Neural progenitor cell (in vitro differentiated cells): ENCODE measurements around the gene SPESP1. TPM values are rescaled to one million over a fixed set of nuclear protein-coding genes. Genes with fewer than 3 reads are reported as not detected.

Experiments used
- DNase-seq: peaks from one replicate; pipeline ENCODE4 v3.0.0-alpha.2; 2016; ENCODE audit warnings: low spot score
- H2AFZ ChIP-seq: fragments of 200-600 bp; sonication (generic); replicated peaks from 2 replicates; pipeline ENCODE4 v1.6.1; 2016; ENCODE audit warnings: antibody characterized with exemption
- H3F3A ChIP-seq: fragments of 200-600 bp; sonication (generic); 2 replicates; pipeline ENCODE4 v1.6.1; 2016; ENCODE audit warnings: antibody characterized with exemption, low read depth
- H3K27ac ChIP-seq: fragments of 200-600 bp; sonication (generic); 2 replicates; pipeline ENCODE4 v1.5.1; 2016; ENCODE audit warnings: mild to moderate bottlenecking
- H3K27me3 ChIP-seq: fragments of 200-600 bp; sonication (generic); 2 replicates; pipeline ENCODE4 v1.6.1; 2016; ENCODE audit warnings: mild to moderate bottlenecking, moderate library complexity
- H3K36me3 ChIP-seq: fragments of 200-600 bp; sonication (generic); 2 replicates; pipeline ENCODE4 v1.5.1; 2016
- H3K4me1 ChIP-seq: fragments of 200-600 bp; sonication (generic); 2 replicates; pipeline ENCODE4 v1.6.1; 2016; ENCODE audit warnings: mixed run types
- H3K4me2 ChIP-seq: fragments of 200-600 bp; sonication (generic); 2 replicates; pipeline ENCODE4 v1.6.1; 2016
- H3K4me3 ChIP-seq: fragments of 200-600 bp; sonication (generic); 2 replicates; pipeline ENCODE4 v1.5.1; 2016
- H3K79me2 ChIP-seq: fragments of 200-600 bp; sonication (generic); 2 replicates; pipeline ENCODE4 v1.6.1; 2016; ENCODE audit warnings: low read depth
- H3K9ac ChIP-seq: fragments of 200-600 bp; sonication (generic); 2 replicates; pipeline ENCODE4 v1.6.1; 2016
- H3K9me3 ChIP-seq: fragments of 200-600 bp; sonication (generic); 2 replicates; pipeline ENCODE4 v1.5.1; 2016; ENCODE audit warnings: low read depth
- H4K20me1 ChIP-seq: fragments of 200-600 bp; sonication (generic); 2 replicates; pipeline ENCODE4 v1.6.1; 2016; ENCODE audit warnings: low read depth
- H3K27ac Mint-ChIP-seq: 3 replicates; pipeline ENCODE4 v1.8.0; 2021; ENCODE audit warnings: mixed read lengths
- H3K27me3 Mint-ChIP-seq: 2 replicates; pipeline ENCODE4 v1.8.0; 2022; ENCODE audit warnings: low read depth, mild to moderate bottlenecking, inconsistent platforms, moderate library complexity, mixed read lengths; ENCODE audit not compliant: insufficient read depth
- H3K36me3 Mint-ChIP-seq: 3 replicates; pipeline ENCODE4 v1.8.0; 2021; ENCODE audit warnings: mixed read lengths
- H3K4me1 Mint-ChIP-seq: 3 replicates; pipeline ENCODE4 v1.8.0; 2021; ENCODE audit warnings: mixed read lengths
- H3K4me3 Mint-ChIP-seq: 3 replicates; pipeline ENCODE4 v1.8.0; 2021; ENCODE audit warnings: mild to moderate bottlenecking, moderate library complexity, mixed read lengths
- H3K9me3 Mint-ChIP-seq: 3 replicates; pipeline ENCODE4 v1.8.0; 2020; ENCODE audit warnings: mixed read lengths
- EZH2 ChIP-seq: fragments of 200-600 bp; sonication (generic); IDR thresholded peaks from 2 replicates; pipeline ENCODE4 v1.6.1; 2017; ENCODE audit warnings: antibody characterized with exemption, mild to moderate bottlenecking, moderate library complexity
- EZH2phosphoT487 ChIP-seq: fragments of 200-600 bp; sonication (generic); IDR thresholded peaks from 2 replicates; pipeline ENCODE4 v1.6.1; 2017; ENCODE audit warnings: antibody characterized with exemption
- total RNA-seq: library from RNA; depleted of rRNA; stranded (reverse); fragments of >200 nt; gene quantifications from 2 replicates; pipeline ENCODE4 v1.2.3, GENCODE V29; 2015; ENCODE audit warnings: low replicate concordance
- TF ChIP-seq, protein P1 (sequence below): fragments of 200-600 bp; sonication (generic); IDR thresholded peaks from 2 replicates; pipeline ENCODE4 v1.5.1; 2017; ENCODE audit warnings: antibody characterized with exemption, mild to moderate bottlenecking

The SPESP1 gene
- total RNA-seq, 1 donor from 2014 or later = not detected

GRCh38 chr15:68979006-68979405 lies 48.7 kb downstream of the SPESP1 start:
- TF ChIP-seq EZH2 = no peak
- TF ChIP-seq, protein P1, sequence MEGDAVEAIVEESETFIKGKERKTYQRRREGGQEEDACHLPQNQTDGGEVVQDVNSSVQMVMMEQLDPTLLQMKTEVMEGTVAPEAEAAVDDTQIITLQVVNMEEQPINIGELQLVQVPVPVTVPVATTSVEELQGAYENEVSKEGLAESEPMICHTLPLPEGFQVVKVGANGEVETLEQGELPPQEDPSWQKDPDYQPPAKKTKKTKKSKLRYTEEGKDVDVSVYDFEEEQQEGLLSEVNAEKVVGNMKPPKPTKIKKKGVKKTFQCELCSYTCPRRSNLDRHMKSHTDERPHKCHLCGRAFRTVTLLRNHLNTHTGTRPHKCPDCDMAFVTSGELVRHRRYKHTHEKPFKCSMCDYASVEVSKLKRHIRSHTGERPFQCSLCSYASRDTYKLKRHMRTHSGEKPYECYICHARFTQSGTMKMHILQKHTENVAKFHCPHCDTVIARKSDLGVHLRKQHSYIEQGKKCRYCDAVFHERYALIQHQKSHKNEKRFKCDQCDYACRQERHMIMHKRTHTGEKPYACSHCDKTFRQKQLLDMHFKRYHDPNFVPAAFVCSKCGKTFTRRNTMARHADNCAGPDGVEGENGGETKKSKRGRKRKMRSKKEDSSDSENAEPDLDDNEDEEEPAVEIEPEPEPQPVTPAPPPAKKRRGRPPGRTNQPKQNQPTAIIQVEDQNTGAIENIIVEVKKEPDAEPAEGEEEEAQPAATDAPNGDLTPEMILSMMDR = no peak
- no peak for TF ChIP-seq EZH2phosphoT487
- Histone ChIP-seq H2AFZ (no peak overlapping the region), H3K4me2 (no peak overlapping the region), H3K36me3 (no peaks in the 10 kb centered on the region), H3K27me3 (no peaks in the 10 kb centered on the region), H3K9me3 (no peaks in the 10 kb centered on the region), H3K79me2 (no peaks in the 10 kb centered on the region), H3K27ac (no peak overlapping the region), H3K4me1 (no peaks in the 10 kb centered on the region), H3K9ac (no peak overlapping the region), H3K4me3 (no peak overlapping the region), H3F3A (no peaks in the 10 kb centered on the region), H4K20me1 (no peaks in the 10 kb centered on the region)
- Mint-ChIP-seq H3K9me3 (peaks cover 29% of the 10 kb centered on the region), H3K4me1 (no peaks in the 10 kb centered on the region), H3K27ac (no peak overlapping the region), H3K4me3 (no peak overlapping the region), H3K27me3 (peaks cover 2% of the 10 kb centered on the region), H3K36me3 (no peaks in the 10 kb centered on the region)
- no peak for DNase-seq

DNA sequence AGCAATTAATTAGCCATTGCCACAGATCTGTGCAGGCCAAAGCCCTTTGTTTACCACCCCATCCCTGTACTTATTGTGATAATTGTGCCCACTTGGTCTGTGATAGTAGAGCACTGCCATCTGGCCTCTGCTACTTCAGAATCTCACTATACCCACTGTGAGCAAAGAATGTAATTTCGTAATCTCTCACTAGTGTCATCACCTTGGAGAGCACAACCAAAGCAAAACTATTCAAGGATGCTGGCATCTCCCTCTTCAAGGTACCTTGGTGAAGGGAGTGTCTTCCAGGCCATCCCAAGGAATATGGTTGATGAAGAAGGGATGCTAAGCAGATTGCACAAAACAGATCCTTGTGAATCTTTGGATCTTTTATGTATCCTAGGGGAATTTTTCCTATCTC lies 49.5 kb downstream of the SPESP1 start:
- no peaks in the 10 kb centered on the region for H3K4me1 ChIP-seq
- H3K79me2 ChIP-seq = no peaks in the 10 kb centered on the region
- TF ChIP-seq, protein P1 = no peak
- TF ChIP-seq EZH2phosphoT487 (no peak), EZH2 (no peak)
- no peak overlapping the region for H3K27ac ChIP-seq
- Mint-ChIP-seq H3K9me3 (peaks cover 24% of the 10 kb centered on the region), H3K36me3 (no peaks in the 10 kb centered on the region), H3K27ac (no peak overlapping the region), H3K4me1 (no peaks in the 10 kb centered on the region), H3K27me3 (peaks cover 1% of the 10 kb centered on the region), H3K4me3 (no peak overlapping the region)
- H3K9ac ChIP-seq = no peak overlapping the region
- no peaks in the 10 kb centered on the region for H3F3A ChIP-seq
- H3K4me2 ChIP-seq = no peak overlapping the region
- no peak overlapping the region for H3K4me3 ChIP-seq
- no peaks in the 10 kb centered on the region for H3K27me3 ChIP-seq
- no peaks in the 10 kb centered on the region for H3K36me3 ChIP-seq
- H4K20me1 ChIP-seq = no peaks in the 10 kb centered on the region
- H3K9me3 ChIP-seq = no peaks in the 10 kb centered on the region
- no peak overlapping the region for H2AFZ ChIP-seq
- DNase-seq = no peak

- no peak overlapping the region for H2AFZ ChIP-seq
- no peaks in the 10 kb centered on the region for H3K4me1 ChIP-seq
- no peaks in the 10 kb centered on the region for H3K27me3 ChIP-seq
- H3K9me3 Mint-ChIP-seq = peaks cover 21% of the 10 kb centered on the region
- H3K36me3 ChIP-seq = no peaks in the 10 kb centered on the region
- H3K4me3 Mint-ChIP-seq = no peak overlapping the region
- H3K79me2 ChIP-seq = no peaks in the 10 kb centered on the region
- no peaks in the 10 kb centered on the region for H3K9me3 ChIP-seq
- no peaks in the 10 kb centered on the region for H4K20me1 ChIP-seq
- no peak for DNase-seq
- TF ChIP-seq, protein P1 = no peak
- TF ChIP-seq EZH2phosphoT487 (no peak), EZH2 (no peak)
- H3K9ac ChIP-seq = no peak overlapping the region
- H3K27me3 Mint-ChIP-seq = peaks cover 3% of the 10 kb centered on the region
- no peak overlapping the region for H3K4me3 ChIP-seq
- no peak overlapping the region for H3K27ac Mint-ChIP-seq
- H3K27ac ChIP-seq = no peak overlapping the region
- H3K36me3 Mint-ChIP-seq = no peaks in the 10 kb centered on the region
- H3F3A ChIP-seq = no peaks in the 10 kb centered on the region
- H3K4me2 ChIP-seq = no peak overlapping the region
- no peaks in the 10 kb centered on the region for H3K4me1 Mint-ChIP-seq
Measured at GRCh38 chr15:68980786-68981185, 50.5 kb downstream of the SPESP1 start.
